Esophagus muscularis mucosa (tissue), 4 donors: ENCODE measurements around the gene VWA5B1. TPM values are rescaled to one million over a fixed set of nuclear protein-coding genes. Genes with fewer than 3 reads are reported as not detected.

Experiments used
- DNase-seq: peaks from one replicate; pipeline ENCODE4 v3.0.0-alpha.2; 2017; ENCODE audit errors: extremely low spot score
- H3K27ac ChIP-seq, 4 donors: fragments of 200-600 bp; sonication (generic); replicated peaks in 1 of 4; 1 replicate in 3 of 4; 2 replicates in 1 of 4; pipeline ENCODE4 v1.5.1; 2016 to 2019; ENCODE audit warnings: mild to moderate bottlenecking in 1 of 4
- H3K27me3 ChIP-seq, 4 donors: fragments of 200-600 bp; sonication (generic); one replicate each; pipeline versions ENCODE4 v1.5.1 to v1.6.0; 2016 to 2019
- H3K36me3 ChIP-seq, 4 donors: fragments of 200-600 bp; sonication (generic); one replicate each; pipeline ENCODE4 v1.5.1; 2016 to 2019
- H3K4me1 ChIP-seq, 4 donors: fragments of 200-600 bp; sonication (generic); one replicate each; pipeline ENCODE4 v1.5.1; 2016 to 2019
- H3K4me3 ChIP-seq, 4 donors: fragments of 200-600 bp; sonication (generic); 1 replicate in 2 of 4; 2 replicates in 2 of 4; pipeline ENCODE4 v1.5.1; 2016 to 2019; ENCODE audit warnings: mild to moderate bottlenecking in 4 of 4, moderate library complexity in 1 of 4
- H3K9me3 ChIP-seq, 4 donors: fragments of 200-600 bp; sonication (generic); 1 replicate in 3 of 4; 2 replicates in 1 of 4; pipeline ENCODE4 v1.5.1; 2016 to 2019
- CTCF ChIP-seq, 3 experiments: fragments of 200-600 bp in 2 of 3; fragments of 450-650 bp in 1 of 3; sonication (generic) in 2 of 3; IDR thresholded peaks; one replicate each; pipeline ENCODE4 v1.5.1; 2017 to 2019; ENCODE audit warnings: antibody characterized with exemption in 3 of 3, mild to moderate bottlenecking in 2 of 3, moderate library complexity in 1 of 3
- EP300 ChIP-seq: sonication (generic); formaldehyde crosslinking; IDR thresholded peaks from one replicate; pipeline ENCODE4 v1.6.1; 2017; ENCODE audit warnings: antibody characterized with exemption
- POLR2A ChIP-seq: fragments of 450-650 bp; IDR thresholded peaks from one replicate; pipeline ENCODE4 v1.6.1; 2017; ENCODE audit warnings: antibody characterized with exemption, moderate library complexity, mild to moderate bottlenecking, low read depth
- POLR2AphosphoS5 ChIP-seq, 2 donors: sonication (generic); formaldehyde crosslinking; IDR thresholded peaks; one replicate each; pipeline ENCODE4 v1.6.1; 2017; ENCODE audit warnings: antibody characterized with exemption in 2 of 2
- WGBS: methylation state at CpG from one replicate; pipeline ENCODE4 v1.1.5; 2018; 5-methylcytosine and 5-hydroxymethylcytosine counted together
- intact Hi-C: fragments of 100-400 bp; cut with DNase I; formaldehyde crosslinking; loops from one replicate; pipeline ENCODE4 v1.15.1; 2023
- total RNA-seq, 4 donors: library from RNA; depleted of rRNA; stranded (reverse); fragments of >200 nt; gene quantifications; one replicate each; pipeline versions ENCODE4 v1.1.0 to v1.2.1, GENCODE V29; 2016

Gene VWA5B1
- total RNA-seq, 4 donors from 2014 or later = under 0.01 TPM; not detected in 3

- WGBS = 32% methylated on average over 2 of the region's 2 CpGs
- Histone ChIP-seq H3K4me1 (no peaks in the 10 kb centered on the region), H3K4me3 (no peak overlapping the region), H3K27me3 (peaks cover 0 to 27% (median 0%) of the 10 kb centered on the region in 4 donors), H3K36me3 (no peaks in the 10 kb centered on the region), H3K27ac (no peak overlapping the region), H3K9me3 (no peaks in the 10 kb centered on the region)
- intact Hi-C loops = no loop called here
- TF ChIP-seq EP300 = no peak
- TF ChIP-seq CTCF (IDR thresholded peaks at IDR 0.05) = no peak
- no peak for TF ChIP-seq POLR2A
- no peak for TF ChIP-seq POLR2AphosphoS5 (IDR thresholded peaks at IDR 0.05)
- no peak for DNase-seq
Measured at GRCh38 chr1:20302108-20302471, 11.4 kb downstream of the VWA5B1 start.

GRCh38 chr1:20307026-20307425 is 16.4 kb downstream of the VWA5B1 start:
- Histone ChIP-seq H3K4me1 (no peaks in the 10 kb centered on the region), H3K27me3 (peaks cover 0 to 12% (median 0%) of the 10 kb centered on the region in 4 donors), H3K27ac (no peak overlapping the region), H3K4me3 (no peak overlapping the region), H3K36me3 (no peaks in the 10 kb centered on the region), H3K9me3 (no peaks in the 10 kb centered on the region)
- intact Hi-C loops = no loop called here
- no peak for TF ChIP-seq POLR2A
- TF ChIP-seq CTCF (IDR thresholded peaks at IDR 0.05) = no peak
- TF ChIP-seq EP300 = no peak
- TF ChIP-seq POLR2AphosphoS5 (IDR thresholded peaks at IDR 0.05) = no peak
- WGBS = 92% methylated on average over 7 of the region's 7 CpGs
- DNase-seq = no peak

DNA sequence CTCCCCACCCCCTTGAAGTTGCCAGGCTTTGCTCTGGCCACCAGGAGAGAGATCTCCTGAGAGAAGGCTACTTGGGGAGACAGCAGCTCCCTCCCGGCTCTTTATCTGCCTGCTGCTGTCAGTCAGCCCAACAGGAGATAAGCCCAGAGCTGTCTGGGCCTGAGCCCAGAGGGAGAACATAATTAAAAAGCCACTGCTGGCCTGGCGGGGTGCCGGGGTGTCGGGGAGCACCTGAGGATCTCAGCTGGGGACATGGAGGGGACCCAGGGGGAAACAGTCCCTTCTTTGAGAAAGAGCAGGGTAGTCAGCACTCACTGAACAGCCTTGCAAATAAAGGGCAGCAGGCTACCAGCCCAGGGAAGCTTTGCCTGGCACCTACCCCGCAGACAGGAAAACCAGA is 17.9 kb downstream of the VWA5B1 start:
- TF ChIP-seq POLR2AphosphoS5 (IDR thresholded peaks at IDR 0.05) (no peak), CTCF (IDR thresholded peaks at IDR 0.05) (no peak), EP300 (no peak), POLR2A (no peak)
- 93% methylated on average over 1 of the region's 5 CpGs for WGBS
- peaks cover 0 to 15% (median 0%) of the 10 kb centered on the region in 4 donors for H3K27me3 ChIP-seq
- no peaks in the 10 kb centered on the region for H3K36me3 ChIP-seq
- no peaks in the 10 kb centered on the region for H3K4me1 ChIP-seq
- no peak overlapping the region for H3K27ac ChIP-seq
- no peaks in the 10 kb centered on the region for H3K9me3 ChIP-seq
- H3K4me3 ChIP-seq = no peak overlapping the region
- DNase-seq = no peak
- intact Hi-C loops = no loop called here

DNA sequence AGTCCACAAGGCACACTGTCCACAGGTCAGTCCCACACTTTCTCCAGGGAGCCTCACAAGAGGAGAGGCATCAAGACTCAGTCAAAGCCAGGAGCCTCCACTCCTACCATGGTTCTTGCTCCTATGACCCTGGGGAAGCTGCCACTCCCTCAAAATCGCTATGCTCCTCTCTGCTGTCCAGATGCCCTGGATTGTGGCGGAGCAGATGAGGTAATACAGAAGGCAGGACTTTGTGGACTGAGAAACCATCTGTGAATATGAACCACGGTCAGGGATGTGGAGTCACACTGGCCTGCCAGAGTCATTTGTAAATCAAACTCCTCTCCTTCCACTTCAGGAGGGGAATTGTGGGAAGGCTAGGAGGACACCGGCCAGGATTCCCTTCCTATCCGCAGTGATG is 20.6 kb downstream of the VWA5B1 start:
- intact Hi-C loops = no loop called here
- 70% methylated on average over 5 of the region's 5 CpGs for WGBS
- no peak for DNase-seq
- H3K4me3 ChIP-seq = no peak overlapping the region
- peaks cover 0 to 14% (median 0%) of the 10 kb centered on the region in 4 donors for H3K27me3 ChIP-seq
- no peak overlapping the region for H3K27ac ChIP-seq
- TF ChIP-seq EP300 = no peak
- TF ChIP-seq CTCF (IDR thresholded peaks at IDR 0.05) = no peak
- TF ChIP-seq POLR2AphosphoS5 (IDR thresholded peaks at IDR 0.05) = no peak
- TF ChIP-seq POLR2A = no peak
- no peaks in the 10 kb centered on the region for H3K36me3 ChIP-seq
- H3K9me3 ChIP-seq = no peaks in the 10 kb centered on the region
- no peaks in the 10 kb centered on the region for H3K4me1 ChIP-seq

- Histone ChIP-seq H3K4me1 (no peaks in the 10 kb centered on the region), H3K4me3 (no peak overlapping the region), H3K27ac (no peak overlapping the region), H3K27me3 (peaks cover 0 to 17% (median 0%) of the 10 kb centered on the region in 4 donors), H3K36me3 (no peaks in the 10 kb centered on the region), H3K9me3 (no peaks in the 10 kb centered on the region)
- intact Hi-C loops = no loop called here
- WGBS = 100% methylated on average over 1 of the region's 3 CpGs
- TF ChIP-seq POLR2AphosphoS5 (IDR thresholded peaks at IDR 0.05) (no peak), CTCF (IDR thresholded peaks at IDR 0.05) (no peak), POLR2A (no peak), EP300 (no peak)
- no peak for DNase-seq
Measured at GRCh38 chr1:20312310-20312709, 21.6 kb downstream of the VWA5B1 start.
